ENCODE measurements around the gene ZNF684. TPM values are rescaled to one million over a fixed set of nuclear protein-coding genes. Genes with fewer than 3 reads are reported as not detected.

ZNF684 gene
- total RNA-seq, 4 donors from 2014 or later: 1.3 to 4.4 (median 3.4) TPM

DNA sequence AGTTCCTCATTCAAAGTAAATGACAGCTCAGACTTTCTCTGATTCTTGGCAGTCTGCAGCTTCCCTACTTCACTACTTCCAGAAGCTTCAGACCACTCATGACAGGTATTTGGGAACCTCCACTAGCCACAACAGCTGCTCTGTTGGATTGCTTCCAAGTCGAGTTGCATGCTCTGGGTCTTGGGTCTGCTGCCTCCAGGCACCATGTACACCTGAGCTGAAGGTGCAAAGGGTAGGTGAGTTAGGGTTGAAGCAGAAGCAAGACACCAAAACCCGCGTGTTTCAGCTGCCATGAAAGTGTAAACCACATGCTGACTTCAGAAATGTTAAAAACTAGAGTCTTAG is 62.7 kb downstream of the ZNF684 start:
- 51% methylated on average over 3 of the region's 3 CpGs for WGBS
- intact Hi-C loops (cut with DNase I): no loop called here
- no peak overlapping the region for H3K4me3 ChIP-seq
- H3K9me3 ChIP-seq: no peaks in the 10 kb centered on the region
- H3K27me3 ChIP-seq: no peaks in the 10 kb centered on the region
- H3K27ac ChIP-seq (replicated peaks in 1 of 4): no peak overlapping the region
- no peak for TF ChIP-seq EP300 (IDR thresholded peaks at IDR 0.05)
- DNase-seq (ENCODE audit: extremely low spot score): no peak
- no peaks in the 10 kb centered on the region for H3K36me3 ChIP-seq
- peaks cover 0 to 6% (median 0%) of the 10 kb centered on the region in 4 donors for H3K4me1 ChIP-seq

DNA sequence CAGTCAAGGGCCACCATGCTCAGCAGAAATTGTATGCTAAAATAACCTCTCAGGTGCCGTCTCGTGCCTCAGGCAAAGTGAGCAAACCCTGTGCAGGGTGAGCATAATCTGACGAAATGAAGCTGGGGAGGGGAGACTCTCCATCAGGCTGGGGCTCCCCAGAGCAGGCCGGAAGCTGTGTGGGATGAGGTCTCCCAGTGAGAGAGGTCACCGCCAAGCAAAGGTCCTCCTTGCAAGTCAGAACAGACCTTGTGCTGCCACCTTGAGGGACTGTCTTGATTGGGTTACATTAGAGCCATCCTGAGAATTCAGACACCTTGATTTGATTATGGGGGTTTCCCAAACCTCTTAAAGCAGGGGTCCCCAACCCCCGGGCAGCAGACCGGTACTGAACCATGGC is 64.2 kb downstream of the ZNF684 start:
- Histone ChIP-seq H3K9me3 (no peaks in the 10 kb centered on the region), H3K27me3 (no peaks in the 10 kb centered on the region), H3K4me1 (peaks cover 0 to 6% (median 0%) of the 10 kb centered on the region in 4 donors), H3K27ac (replicated peaks in 1 of 4) (no peak overlapping the region), H3K36me3 (no peaks in the 10 kb centered on the region), H3K4me3 (no peak overlapping the region)
- 88% methylated on average over 6 of the region's 7 CpGs for WGBS
- DNase-seq (ENCODE audit: extremely low spot score): no peak
- intact Hi-C loops (cut with DNase I): no loop called here
- TF ChIP-seq, protein P1, sequence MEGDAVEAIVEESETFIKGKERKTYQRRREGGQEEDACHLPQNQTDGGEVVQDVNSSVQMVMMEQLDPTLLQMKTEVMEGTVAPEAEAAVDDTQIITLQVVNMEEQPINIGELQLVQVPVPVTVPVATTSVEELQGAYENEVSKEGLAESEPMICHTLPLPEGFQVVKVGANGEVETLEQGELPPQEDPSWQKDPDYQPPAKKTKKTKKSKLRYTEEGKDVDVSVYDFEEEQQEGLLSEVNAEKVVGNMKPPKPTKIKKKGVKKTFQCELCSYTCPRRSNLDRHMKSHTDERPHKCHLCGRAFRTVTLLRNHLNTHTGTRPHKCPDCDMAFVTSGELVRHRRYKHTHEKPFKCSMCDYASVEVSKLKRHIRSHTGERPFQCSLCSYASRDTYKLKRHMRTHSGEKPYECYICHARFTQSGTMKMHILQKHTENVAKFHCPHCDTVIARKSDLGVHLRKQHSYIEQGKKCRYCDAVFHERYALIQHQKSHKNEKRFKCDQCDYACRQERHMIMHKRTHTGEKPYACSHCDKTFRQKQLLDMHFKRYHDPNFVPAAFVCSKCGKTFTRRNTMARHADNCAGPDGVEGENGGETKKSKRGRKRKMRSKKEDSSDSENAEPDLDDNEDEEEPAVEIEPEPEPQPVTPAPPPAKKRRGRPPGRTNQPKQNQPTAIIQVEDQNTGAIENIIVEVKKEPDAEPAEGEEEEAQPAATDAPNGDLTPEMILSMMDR (IDR thresholded peaks at IDR 0.05): no peak

Small RNAs within 50 kb of the gene (small RNA-seq; reads per million reads assigned to genes)
- gene AL356379.1: 0 reads per million in 3 donors

Other genes with a start within 250 kb of the ZNF684 start
- 1 to 10 TPM; 1.2 to 2.5 (median 1.7) TPM for gene COL9A2, start 214.4 kb upstream of the ZNF684 start, total RNA-seq
- gene SMAP2, start 157.9 kb upstream of the ZNF684 start, total RNA-seq: 10 to 100 TPM; 20.7 to 39.3 (median 29.2) TPM
- under 1 TPM; 0.66 to 0.91 (median 0.79) TPM for gene ZFP69B, start 81.2 kb upstream of the ZNF684 start, total RNA-seq
- gene ZFP69, start 54.3 kb upstream of the ZNF684 start, total RNA-seq: 1 to 10 TPM; 2.5 to 5.8 (median 4.4) TPM
- gene EXO5, start 22.9 kb upstream of the ZNF684 start, total RNA-seq: 10 to 100 TPM in 1 of 4 donors, 1 to 10 TPM in 3; 4.6 to 10.2 (median 6.7) TPM
- 10 to 100 TPM in 2 of 4 donors, 1 to 10 TPM in 2; 5.4 to 15.7 (median 9.2) TPM for gene RIMS3, start 134.0 kb downstream of the ZNF684 start, total RNA-seq
- gene NFYC, start 160.1 kb downstream of the ZNF684 start, total RNA-seq: 10 to 100 TPM; 30.0 to 54.2 (median 46.6) TPM

Measured in esophagus muscularis mucosa (tissue), 4 donors.